ENCODE results near the gene NUDT4. TPM values are rescaled to one million over a fixed set of nuclear protein-coding genes. Genes with fewer than 3 reads are reported as not detected.

Gene NUDT4
- total and polyA plus RNA-seq, 2 of the 13 experiments (the other 11 are each of a cell fraction or from before 2014, with no cell fraction given): 37.3 to 70.1 TPM

DNA sequence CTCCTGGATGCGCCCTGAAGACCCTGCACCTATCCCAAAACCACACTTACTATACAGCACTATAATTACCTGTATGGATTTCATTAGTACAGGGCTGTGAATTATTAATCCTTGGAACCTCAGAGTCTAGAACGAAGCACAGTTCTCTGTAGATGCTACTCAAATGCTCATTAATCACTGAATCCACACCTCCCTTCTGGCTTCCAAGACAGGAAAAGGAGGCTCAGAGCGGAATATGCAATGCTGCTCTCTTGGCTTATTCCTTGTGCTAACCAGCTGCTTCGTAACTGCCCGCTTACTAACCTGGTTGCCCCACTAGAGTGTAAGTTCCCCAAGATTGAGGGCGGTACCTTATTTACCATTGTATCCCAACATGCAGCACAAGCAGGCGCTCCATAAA lies 39.1 kb upstream of the NUDT4 start:
- in situ Hi-C loops (cut with HindIII; ENCODE audit: extremely low pct_ligation_motif_present, low pct_unique_long_range_greater_than_20kb) (no loop called here), intact Hi-C loops (cut with micrococcal nuclease; ENCODE audit: unreplicated experiment) (no loop called here)
- no peaks in the 10 kb centered on the region for H3K9me3 ChIP-seq (ENCODE audit: low read length)
- no peaks in the 10 kb centered on the region for H4K20me1 ChIP-seq (ENCODE audit: insufficient read depth, low read length)
- no peak overlapping the region for H2AFZ ChIP-seq (ENCODE audit: low read length)
- no peak overlapping the region for H3K4me3 ChIP-seq (replicated peaks in 1 of 3; ENCODE audit: insufficient read depth in 1 of 3, low read depth in 2 of 3, low read length in 3 of 3)
- CTCF ChIA-PET (ENCODE audit: low intra/inter-chr PET ratio, low total read pairs): no interaction called here
- H3K9ac ChIP-seq (ENCODE audit: insufficient read depth, low read depth, low read length): no peak overlapping the region
- no peak overlapping the region for H3K4me2 ChIP-seq (ENCODE audit: low read depth, low read length)
- DNase-seq (ENCODE audit: low spot score): no peak
- H3K4me1 ChIP-seq (ENCODE audit: insufficient read depth, low read length): peaks cover 19% of the 10 kb centered on the region
- WGBS (ENCODE audit: low lambda C conversion rate): 94% methylated on average over 7 of the region's 7 CpGs
- H3K79me2 ChIP-seq (ENCODE audit: insufficient read depth, low read length): no peaks in the 10 kb centered on the region
- no peak for TF ChIP-seq MYC (CRISPR knock-in tag; IDR thresholded peaks at IDR 0.05; ENCODE audit: borderline replicate concordance)
- TF ChIP-seq, protein P1, sequence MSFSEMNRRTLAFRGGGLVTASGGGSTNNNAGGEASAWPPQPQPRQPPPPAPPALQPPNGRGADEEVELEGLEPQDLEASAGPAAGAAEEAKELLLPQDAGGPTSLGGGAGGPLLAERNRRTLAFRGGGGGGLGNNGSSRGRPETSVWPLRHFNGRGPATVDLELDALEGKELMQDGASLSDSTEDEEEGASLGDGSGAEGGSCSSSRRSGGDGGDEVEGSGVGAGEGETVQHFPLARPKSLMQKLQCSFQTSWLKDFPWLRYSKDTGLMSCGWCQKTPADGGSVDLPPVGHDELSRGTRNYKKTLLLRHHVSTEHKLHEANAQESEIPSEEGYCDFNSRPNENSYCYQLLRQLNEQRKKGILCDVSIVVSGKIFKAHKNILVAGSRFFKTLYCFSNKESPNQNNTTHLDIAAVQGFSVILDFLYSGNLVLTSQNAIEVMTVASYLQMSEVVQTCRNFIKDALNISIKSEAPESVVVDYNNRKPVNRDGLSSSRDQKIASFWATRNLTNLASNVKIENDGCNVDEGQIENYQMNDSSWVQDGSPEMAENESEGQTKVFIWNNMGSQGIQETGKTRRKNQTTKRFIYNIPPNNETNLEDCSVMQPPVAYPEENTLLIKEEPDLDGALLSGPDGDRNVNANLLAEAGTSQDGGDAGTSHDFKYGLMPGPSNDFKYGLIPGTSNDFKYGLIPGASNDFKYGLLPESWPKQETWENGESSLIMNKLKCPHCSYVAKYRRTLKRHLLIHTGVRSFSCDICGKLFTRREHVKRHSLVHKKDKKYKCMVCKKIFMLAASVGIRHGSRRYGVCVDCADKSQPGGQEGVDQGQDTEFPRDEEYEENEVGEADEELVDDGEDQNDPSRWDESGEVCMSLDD (CRISPR knock-in tag; IDR thresholded peaks at IDR 0.05; ENCODE audit: borderline replicate concordance): no peak
- no peak for TF ChIP-seq HNF4G (IDR thresholded peaks at IDR 0.05; ENCODE audit: borderline replicate concordance, low read depth, low read length)
- no peak for TF ChIP-seq HNF4G (CRISPR knock-in tag; IDR thresholded peaks at IDR 0.05; ENCODE audit: borderline replicate concordance, low read depth)
- no peak for TF ChIP-seq RCOR2 (CRISPR knock-in tag; IDR thresholded peaks at IDR 0.05)
- TF ChIP-seq, protein P2, sequence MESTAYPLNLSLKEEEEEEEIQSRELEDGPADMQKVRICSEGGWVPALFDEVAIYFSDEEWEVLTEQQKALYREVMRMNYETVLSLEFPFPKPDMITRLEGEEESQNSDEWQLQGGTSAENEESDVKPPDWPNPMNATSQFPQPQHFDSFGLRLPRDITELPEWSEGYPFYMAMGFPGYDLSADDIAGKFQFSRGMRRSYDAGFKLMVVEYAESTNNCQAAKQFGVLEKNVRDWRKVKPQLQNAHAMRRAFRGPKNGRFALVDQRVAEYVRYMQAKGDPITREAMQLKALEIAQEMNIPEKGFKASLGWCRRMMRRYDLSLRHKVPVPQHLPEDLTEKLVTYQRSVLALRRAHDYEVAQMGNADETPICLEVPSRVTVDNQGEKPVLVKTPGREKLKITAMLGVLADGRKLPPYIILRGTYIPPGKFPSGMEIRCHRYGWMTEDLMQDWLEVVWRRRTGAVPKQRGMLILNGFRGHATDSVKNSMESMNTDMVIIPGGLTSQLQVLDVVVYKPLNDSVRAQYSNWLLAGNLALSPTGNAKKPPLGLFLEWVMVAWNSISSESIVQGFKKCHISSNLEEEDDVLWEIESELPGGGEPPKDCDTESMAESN (CRISPR knock-in tag; conservative IDR thresholded peaks at IDR 0.05): no peak
- TF ChIP-seq, protein P3, sequence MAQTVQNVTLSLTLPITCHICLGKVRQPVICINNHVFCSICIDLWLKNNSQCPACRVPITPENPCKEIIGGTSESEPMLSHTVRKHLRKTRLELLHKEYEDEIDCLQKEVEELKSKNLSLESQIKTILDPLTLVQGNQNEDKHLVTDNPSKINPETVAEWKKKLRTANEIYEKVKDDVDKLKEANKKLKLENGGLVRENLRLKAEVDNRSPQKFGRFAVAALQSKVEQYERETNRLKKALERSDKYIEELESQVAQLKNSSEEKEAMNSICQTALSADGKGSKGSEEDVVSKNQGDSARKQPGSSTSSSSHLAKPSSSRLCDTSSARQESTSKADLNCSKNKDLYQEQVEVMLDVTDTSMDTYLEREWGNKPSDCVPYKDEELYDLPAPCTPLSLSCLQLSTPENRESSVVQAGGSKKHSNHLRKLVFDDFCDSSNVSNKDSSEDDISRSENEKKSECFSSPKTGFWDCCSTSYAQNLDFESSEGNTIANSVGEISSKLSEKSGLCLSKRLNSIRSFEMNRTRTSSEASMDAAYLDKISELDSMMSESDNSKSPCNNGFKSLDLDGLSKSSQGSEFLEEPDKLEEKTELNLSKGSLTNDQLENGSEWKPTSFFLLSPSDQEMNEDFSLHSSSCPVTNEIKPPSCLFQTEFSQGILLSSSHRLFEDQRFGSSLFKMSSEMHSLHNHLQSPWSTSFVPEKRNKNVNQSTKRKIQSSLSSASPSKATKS (CRISPR knock-in tag; IDR thresholded peaks at IDR 0.05): no peak
- TF ChIP-seq AHR (CRISPR knock-in tag; IDR thresholded peaks at IDR 0.05): no peak
- no peak for TF ChIP-seq ZNF256 (CRISPR knock-in tag; conservative IDR thresholded peaks at IDR 0.05)
- no peak for TF ChIP-seq ZNF530 (CRISPR knock-in tag; IDR thresholded peaks at IDR 0.05; ENCODE audit: low read depth)
- TF ChIP-seq SYNCRIP (IDR thresholded peaks at IDR 0.05; ENCODE audit: insufficient read depth, low read depth, low read length): no peak
- ATAC-seq: no peak
- POLR2A ChIA-PET: no interaction called here
- no peak overlapping the region for H3K27ac ChIP-seq (ENCODE audit: extremely low read length, insufficient read depth, low read length)
- no peaks in the 10 kb centered on the region for H3K27me3 ChIP-seq (ENCODE audit: control insufficient read depth in 1 of 2, insufficient read depth in 2 of 2, low read length in 2 of 2)
- no peaks in the 10 kb centered on the region for H3K36me3 ChIP-seq (replicated peaks in 1 of 2; ENCODE audit: control insufficient read depth in 1 of 2, insufficient read depth in 2 of 2, low read length in 2 of 2)
- BruUV-seq (replicated peaks): no TSS peak
- no peak for FAIRE-seq

All from HepG2 (cell line).